K562 (cell line): ENCODE data around the gene NANS. TPM values are rescaled to one million over a fixed set of nuclear protein-coding genes. Genes with fewer than 3 reads are reported as not detected.
"Not testable (repeated sequence)": the region's sequence is repeated elsewhere in the genome, so short reads cannot be mapped to it uniquely, and the experiment has no call there.

Experiments
- ATAC-seq: fragments of 200-7000 bp; cut with Tn5 transposase; 3 replicates; pipeline ENCODE4 v1.9.1; 2020; ENCODE audit warnings: moderate library complexity
- BruUV-seq: library from RNA; stranded (reverse); fragments of 400-500 nt; replicated peaks from 2 replicates; lab custom pipeline; 2021; lab: Mats Ljungman, UMichigan
- CTCF ChIA-PET: fragments of 300-600 bp; formaldehyde crosslinking; extraction: SDS; loops from one replicate; lab custom pipeline; 2021; ENCODE audit warnings: low intra/inter-chr PET ratio; lab: Yijun Ruan, JAX
- POLR2A ChIA-PET: fragments of 300-600, 350-650 bp; sonication (Branson Sonifier 250); formaldehyde crosslinking; extraction: SDS; loops from one replicate; lab custom pipeline; 2021; ENCODE audit warnings: antibody characterized with exemption, inconsistent platforms; lab: Yijun Ruan, JAX
- DNase-seq, 4 experiments: peaks; one replicate each; pipeline versions ENCODE4 v3.0.0 to v3.0.0-alpha.2; 2011 to 2018; ENCODE audit warnings: low spot score in 3 of 4, mixed read lengths in 3 of 4; ENCODE audit errors: extremely low read depth in 1 of 4
- FAIRE-seq: peaks from 2 replicates; lab custom pipeline; 2011; peaks lifted over from hg19 to GRCh38; lab: Jason Lieb, UNC
- H2AFZ ChIP-seq: 2 replicates; pipeline ENCODE4 v1.6.0; 2011; ENCODE audit warnings: low read depth, low read length, control low read depth, inconsistent platforms
- H3K27ac ChIP-seq: fragments of 200-600 bp; 3 replicates; pipeline ENCODE4 v1.8.0; 2011; ENCODE audit warnings: low read depth, mild to moderate bottlenecking, control low read depth, inconsistent platforms, low read length, moderate library complexity, mixed read lengths; ENCODE audit errors: extremely low read depth
- H3K27me3 ChIP-seq, 2 experiments: fragments of 300-600 bp in 1 of 2; 2 replicates in 1 of 2; 3 replicates in 1 of 2; pipeline versions ENCODE4 v1.6.0 to v1.8.0; 2011; ENCODE audit warnings: inconsistent platforms in 2 of 2, low read length in 2 of 2, mild to moderate bottlenecking in 1 of 2, mixed read lengths in 1 of 2, moderate library complexity in 1 of 2; ENCODE audit not compliant: control insufficient read depth in 2 of 2, insufficient read depth in 2 of 2
- H3K36me3 ChIP-seq: fragments of 300-600 bp; 3 replicates; pipeline ENCODE4 v1.8.0; 2011; ENCODE audit warnings: mild to moderate bottlenecking, low read length, inconsistent platforms; ENCODE audit not compliant: control insufficient read depth, insufficient read depth
- H3K4me1 ChIP-seq, 2 experiments: fragments of 200-600 bp in 1 of 2; replicated peaks in 1 of 2; 2 replicates in 1 of 2; 3 replicates in 1 of 2; pipeline versions ENCODE4 v1.5.1 to v1.8.0; 2011; ENCODE audit warnings: inconsistent platforms in 2 of 2, low read length in 2 of 2, mild to moderate bottlenecking in 1 of 2, mixed read lengths in 1 of 2, moderate library complexity in 1 of 2; ENCODE audit not compliant: control insufficient read depth in 2 of 2, insufficient read depth in 2 of 2
- H3K4me2 ChIP-seq: 2 replicates; pipeline ENCODE4 v1.6.1; 2011; ENCODE audit warnings: low read length, control low read depth, inconsistent platforms, mixed read lengths; ENCODE audit not compliant: insufficient read depth
- H3K4me3 ChIP-seq: fragments of 200-600 bp; sonication (generic), shearing (Covaris generic); 2 replicates; pipeline ENCODE4 v1.5.1; 2016; ENCODE audit warnings: control low read depth, inconsistent platforms
- H3K79me2 ChIP-seq: fragments of 200-600 bp; 3 replicates; pipeline ENCODE4 v1.8.0; 2011; ENCODE audit warnings: low read length, inconsistent platforms; ENCODE audit not compliant: control insufficient read depth, insufficient read depth
- H3K9ac ChIP-seq, 2 experiments: 2 replicates each; pipeline versions ENCODE4 v1.6.0 to v1.6.1; 2011; ENCODE audit warnings: low read depth in 2 of 2, low read length in 2 of 2, control low read depth in 1 of 2, inconsistent platforms in 1 of 2, mild to moderate bottlenecking in 1 of 2, mixed read lengths in 1 of 2; ENCODE audit not compliant: insufficient read depth in 1 of 2
- H3K9me1 ChIP-seq: one replicate; pipeline ENCODE4 v1.6.0; 2011; ENCODE audit warnings: inconsistent platforms, mild to moderate bottlenecking, low read length, moderate library complexity; ENCODE audit not compliant: control insufficient read depth, insufficient read depth
- H3K9me3 ChIP-seq: replicated peaks from 2 replicates; pipeline ENCODE4 v1.5.1; 2011; ENCODE audit warnings: low read depth, low read length, inconsistent platforms; ENCODE audit not compliant: control insufficient read depth, insufficient read depth
- H4K20me1 ChIP-seq: replicated peaks from 2 replicates; pipeline ENCODE4 v1.6.1; 2011; ENCODE audit warnings: low read length, inconsistent platforms, mixed read lengths; ENCODE audit not compliant: control insufficient read depth, insufficient read depth
- NONO ChIP-seq, 2 experiments: fragments of 200-400 bp in 1 of 2; fragments of 450-650 bp in 1 of 2; formaldehyde crosslinking in 1 of 2; IDR thresholded peaks; 2 replicates each; pipeline ENCODE4 v1.6.1; 2017; ENCODE audit warnings: low read depth in 2 of 2, mild to moderate bottlenecking in 2 of 2, moderate library complexity in 2 of 2, low read length in 1 of 2
- WGBS: fragments of 100-300 bp; shearing (Covaris generic); methylation state at CpG from one replicate; pipeline ENCODE4 v1.1.6; 2016; ENCODE audit warnings: low coverage, mixed read lengths; ENCODE audit not compliant: insufficient coverage; ENCODE audit errors: missing lambda C conversion rate; 5-methylcytosine and 5-hydroxymethylcytosine counted together
- in situ Hi-C: fragments of 300-500 bp; cut with MboI; formaldehyde crosslinking; loops from 4 replicates; pipeline ENCODE4 v1.15.0; 2018; ENCODE audit warnings: inconsistent platforms, mixed read lengths
- intact Hi-C: fragments of 100-400 bp; cut with micrococcal nuclease; formaldehyde crosslinking; loops from 2 replicates; pipeline ENCODE4 v1.14.2; 2022
- polyA plus RNA-seq, 8 experiments: library from polyadenylated mRNA; depleted of rRNA in 4 of 8; stranded (reverse) in 5 of 8; unstranded in 3 of 8; fragments of >200 nt; fragmentation: Nextera tagmentation in 2 of 8; fragmentation: Illumina TruSeq in 1 of 8; extraction: Ambion mirVana in 2 of 8; extraction: Trizol in 1 of 8; gene quantifications; 2 replicates each; pipeline versions ENCODE4 v1.2.1 to v1.2.3, GENCODE V29; 2011 to 2014; ENCODE audit warnings: inconsistent platforms in 1 of 8, missing spikeins in 1 of 8
- total RNA-seq, 7 experiments: library from RNA; depleted of rRNA in 6 of 7; stranded (reverse); fragments of >200 nt in 6 of 7; fragmentation: Illumina TruSeq in 2 of 7; extraction: Trizol in 2 of 7; gene quantifications; 2 replicates each; pipeline versions ENCODE4 v1.2.1 to v1.2.3, GENCODE V29; 2011 to 2021; ENCODE audit warnings: low replicate concordance in 1 of 7
- TF ChIP-seq, protein P1 (sequence below), 3 experiments: fragments of 200-800 bp in 1 of 3; fragments of 250-450 bp in 1 of 3; fragments of 450-650 bp in 1 of 3; sonication (Bioruptor Pico) in 1 of 3; sonication (Bioruptor generic) in 1 of 3; formaldehyde crosslinking in 1 of 3; IDR thresholded peaks; 2 replicates each; pipeline versions ENCODE4 v1.6.1 to v1.8.0; 2016 to 2022; ENCODE audit warnings: mild to moderate bottlenecking in 2 of 3, missing genetic modification characterization in 2 of 3, missing compliant biosample characterization in 1 of 3, moderate library complexity in 1 of 3

NANS gene
- total and polyA plus RNA-seq, 9 of the 15 experiments (the other 6 are each of a cell fraction or from before 2014, with no cell fraction given) = 37.1 to 181 (median 137) TPM

DNA sequence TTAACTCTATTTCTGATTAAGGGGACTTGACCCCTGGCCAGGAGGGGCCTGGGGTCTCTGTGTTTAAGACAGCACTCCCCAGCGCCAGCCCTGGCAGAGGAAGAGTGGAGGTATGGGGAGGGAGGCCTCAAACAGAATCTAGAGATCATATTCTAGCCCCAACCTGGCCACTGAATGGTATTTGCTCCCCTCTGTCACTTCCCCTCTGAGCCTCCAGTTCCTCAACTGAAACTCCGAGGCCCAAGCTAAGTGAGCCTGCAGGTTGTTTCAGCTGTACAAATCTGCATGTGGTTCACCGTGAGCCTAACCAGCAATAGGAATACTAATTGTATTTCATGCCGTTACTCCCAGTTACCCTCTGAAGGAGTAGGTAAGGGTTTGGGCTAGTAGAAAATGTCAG lies 37.4 kb upstream of the NANS start (continued):
- TF ChIP-seq, protein P1, sequence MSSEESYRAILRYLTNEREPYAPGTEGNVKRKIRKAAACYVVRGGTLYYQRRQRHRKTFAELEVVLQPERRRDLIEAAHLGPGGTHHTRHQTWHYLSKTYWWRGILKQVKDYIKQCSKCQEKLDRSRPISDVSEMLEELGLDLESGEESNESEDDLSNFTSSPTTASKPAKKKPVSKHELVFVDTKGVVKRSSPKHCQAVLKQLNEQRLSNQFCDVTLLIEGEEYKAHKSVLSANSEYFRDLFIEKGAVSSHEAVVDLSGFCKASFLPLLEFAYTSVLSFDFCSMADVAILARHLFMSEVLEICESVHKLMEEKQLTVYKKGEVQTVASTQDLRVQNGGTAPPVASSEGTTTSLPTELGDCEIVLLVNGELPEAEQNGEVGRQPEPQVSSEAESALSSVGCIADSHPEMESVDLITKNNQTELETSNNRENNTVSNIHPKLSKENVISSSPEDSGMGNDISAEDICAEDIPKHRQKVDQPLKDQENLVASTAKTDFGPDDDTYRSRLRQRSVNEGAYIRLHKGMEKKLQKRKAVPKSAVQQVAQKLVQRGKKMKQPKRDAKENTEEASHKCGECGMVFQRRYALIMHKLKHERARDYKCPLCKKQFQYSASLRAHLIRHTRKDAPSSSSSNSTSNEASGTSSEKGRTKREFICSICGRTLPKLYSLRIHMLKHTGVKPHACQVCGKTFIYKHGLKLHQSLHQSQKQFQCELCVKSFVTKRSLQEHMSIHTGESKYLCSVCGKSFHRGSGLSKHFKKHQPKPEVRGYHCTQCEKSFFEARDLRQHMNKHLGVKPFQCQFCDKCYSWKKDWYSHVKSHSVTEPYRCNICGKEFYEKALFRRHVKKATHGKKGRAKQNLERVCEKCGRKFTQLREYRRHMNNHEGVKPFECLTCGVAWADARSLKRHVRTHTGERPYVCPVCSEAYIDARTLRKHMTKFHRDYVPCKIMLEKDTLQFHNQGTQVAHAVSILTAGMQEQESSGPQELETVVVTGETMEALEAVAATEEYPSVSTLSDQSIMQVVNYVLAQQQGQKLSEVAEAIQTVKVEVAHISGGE (CRISPR knock-in tag; IDR thresholded peaks at IDR 0.05) = no peak
- TF ChIP-seq NONO (IDR thresholded peaks at IDR 0.05; ENCODE audit: low read depth in 2 of 2, low read length in 1 of 2) = no peak

DNA sequence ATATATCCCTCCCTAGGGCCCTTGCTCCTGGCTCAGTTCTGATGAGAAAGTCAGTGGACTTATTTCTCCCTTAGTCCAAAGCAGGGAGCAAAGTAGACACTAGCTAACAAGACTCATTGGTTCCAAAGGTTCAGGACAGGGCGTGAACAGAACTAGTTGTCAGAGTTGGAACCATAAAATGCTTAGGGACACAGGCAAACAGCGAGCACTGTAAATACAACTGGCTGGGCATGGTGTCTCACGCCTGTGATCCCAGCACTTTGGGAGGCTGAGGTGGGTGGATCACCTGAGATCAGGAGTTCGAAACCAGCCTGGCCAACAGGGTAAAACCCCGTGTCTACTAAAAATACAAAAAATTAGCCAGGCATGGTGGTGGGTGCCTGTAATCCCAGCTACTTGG lies 36.7 kb upstream of the NANS start:
- H3K4me1 ChIP-seq, BruUV-seq, H3K4me2 ChIP-seq, FAIRE-seq, CTCF ChIA-PET, H3K79me2 ChIP-seq, in situ Hi-C loops, H2AFZ ChIP-seq, H3K27me3 ChIP-seq, intact Hi-C loops, DNase-seq, H3K9ac ChIP-seq, H3K4me3 ChIP-seq, H4K20me1 ChIP-seq, H3K9me3 ChIP-seq, H3K9me1 ChIP-seq: not testable (repeated sequence)
- POLR2A ChIA-PET = interaction anchor here (0.9 to 2.6 kb wide), 7 partner anchors 9 to 98 kb away, joined by 3 to 10 read pairs (median 4); partner anchors contain the start of gene TRMO
- Histone ChIP-seq H3K36me3 (peaks cover 62% of the 10 kb centered on the region), H3K27ac (peak overlapping the region; percentile 36; the same call in 1 of the 3 replicates)
- peak; percentile 2; the same call in 2 of the 3 replicates for ATAC-seq
- 71% methylated on average over 5 of the region's 5 CpGs for WGBS
